Endodermal cell (in vitro differentiated cells): ENCODE results near the gene CHD5. TPM values are rescaled to one million over a fixed set of nuclear protein-coding genes. Genes with fewer than 3 reads are reported as not detected.

Experiments
- DNase-seq: peaks from one replicate; pipeline ENCODE4 v3.0.0-alpha.2; 2017
- H3K27ac ChIP-seq: 2 replicates; pipeline ENCODE4 v1.5.1; 2013; ENCODE audit warnings: mild to moderate bottlenecking, low read depth, low read length, moderate library complexity
- H3K27me3 ChIP-seq: 2 replicates; pipeline ENCODE4 v1.6.1; 2013; ENCODE audit warnings: mild to moderate bottlenecking, low read length, moderate library complexity; ENCODE audit not compliant: insufficient read depth, control insufficient read depth, poor library complexity, severe bottlenecking
- H3K36me3 ChIP-seq: 2 replicates; pipeline ENCODE4 v1.7.0; 2013; ENCODE audit warnings: mild to moderate bottlenecking, low read length, moderate library complexity; ENCODE audit not compliant: control insufficient read depth, insufficient read depth
- H3K4me1 ChIP-seq: one replicate; pipeline ENCODE4 v1.7.0; 2013; ENCODE audit warnings: low read length; ENCODE audit not compliant: control insufficient read depth, insufficient read depth
- H3K4me3 ChIP-seq: 2 replicates; pipeline ENCODE4 v1.5.1; 2013; ENCODE audit warnings: mild to moderate bottlenecking, low read length, moderate library complexity
- H3K9ac ChIP-seq: 2 replicates; pipeline ENCODE4 v1.6.1; 2013; ENCODE audit warnings: mild to moderate bottlenecking, low read length, moderate library complexity; ENCODE audit not compliant: poor library complexity, severe bottlenecking; ENCODE audit errors: extremely low read depth
- H3K9me3 ChIP-seq: 2 replicates; pipeline ENCODE4 v1.6.1; 2013; ENCODE audit warnings: mild to moderate bottlenecking, low read length, moderate library complexity; ENCODE audit not compliant: control insufficient read depth
- H3K27ac Mint-ChIP-seq: 2 replicates; pipeline ENCODE4 v1.8.0; 2020; ENCODE audit warnings: mixed read lengths
- H3K27me3 Mint-ChIP-seq: 2 replicates; pipeline ENCODE4 v1.8.0; 2021; ENCODE audit warnings: mild to moderate bottlenecking, mixed read lengths; ENCODE audit not compliant: insufficient read depth
- H3K36me3 Mint-ChIP-seq: 2 replicates; pipeline ENCODE4 v1.8.0; 2020; ENCODE audit warnings: low read depth, mixed read lengths
- H3K4me1 Mint-ChIP-seq: 2 replicates; pipeline ENCODE4 v1.8.0; 2020; ENCODE audit warnings: mixed read lengths
- H3K4me3 Mint-ChIP-seq: 2 replicates; pipeline ENCODE4 v1.8.0; 2020; ENCODE audit warnings: mild to moderate bottlenecking, moderate library complexity, mixed read lengths
- H3K9me3 Mint-ChIP-seq: 2 replicates; pipeline ENCODE4 v1.8.0; 2020; ENCODE audit warnings: mild to moderate bottlenecking, mixed read lengths
- CTCF ChIP-seq: fragments of 200-600 bp; sonication (generic); conservative IDR thresholded peaks from 2 replicates; pipeline ENCODE4 v1.5.0; 2021; ENCODE audit warnings: antibody characterized with exemption, mild to moderate bottlenecking
- WGBS, 2 experiments: methylation state at CpG; one replicate each; pipeline versions ENCODE4 v1.1.5 to v1.1.7; 2013; ENCODE audit warnings: missing lambda C conversion rate in 2 of 2, mixed read lengths in 1 of 2; ENCODE audit not compliant: insufficient coverage in 1 of 2, insufficient read length in 1 of 2; 5-methylcytosine and 5-hydroxymethylcytosine counted together
- total RNA-seq, 2 donors: library from RNA; stranded (reverse); fragmentation: NEBNext Ultra II Directional in 1 of 2; extraction: Animal tissue kit (Norgen Biotek cat#: 25700) in 1 of 2; gene quantifications; 2 replicates in 1 of 2; 3 replicates in 1 of 2; pipeline ENCODE4 v1.2.1, GENCODE V29; 2021

CHD5 gene
- total RNA-seq, 2 donors from 2014 or later = 0.40 to 0.69 TPM

- peak; percentile 17 for TF ChIP-seq CTCF
- Histone ChIP-seq H3K4me1 (no peaks in the 10 kb centered on the region), H3K9me3 (no peaks in the 10 kb centered on the region), H3K4me3 (no peak overlapping the region), H3K27ac (no peak overlapping the region), H3K27me3 (no peaks in the 10 kb centered on the region), H3K36me3 (no peaks in the 10 kb centered on the region), H3K9ac (no peak overlapping the region)
- Mint-ChIP-seq H3K36me3 (no peaks in the 10 kb centered on the region), H3K27ac (no peak overlapping the region), H3K27me3 (no peaks in the 10 kb centered on the region), H3K9me3 (no peaks in the 10 kb centered on the region), H3K4me3 (no peak overlapping the region), H3K4me1 (no peaks in the 10 kb centered on the region)
- no peak for DNase-seq
- 87 to 90% methylated on average over 8 to 12 of the region's 12 CpGs for WGBS, 2 experiments
Measured at GRCh38 chr1:6105218-6105679, 74.9 kb downstream of the CHD5 start.

- Mint-ChIP-seq H3K27ac (no peak overlapping the region), H3K27me3 (no peaks in the 10 kb centered on the region), H3K4me1 (no peaks in the 10 kb centered on the region), H3K4me3 (no peak overlapping the region), H3K9me3 (no peaks in the 10 kb centered on the region), H3K36me3 (no peaks in the 10 kb centered on the region)
- H3K9me3 ChIP-seq = no peaks in the 10 kb centered on the region
- no peak overlapping the region for H3K9ac ChIP-seq
- no peaks in the 10 kb centered on the region for H3K27me3 ChIP-seq
- no peak overlapping the region for H3K27ac ChIP-seq
- H3K36me3 ChIP-seq = no peaks in the 10 kb centered on the region
- H3K4me1 ChIP-seq = no peaks in the 10 kb centered on the region
- no peak overlapping the region for H3K4me3 ChIP-seq
- no peak for DNase-seq
- no peak for TF ChIP-seq CTCF
- WGBS, 2 experiments = 88 to 95% methylated on average over 4 to 9 of the region's 9 CpGs
Measured at GRCh38 chr1:6104631-6105030, 75.5 kb downstream of the CHD5 start.

GRCh38 chr1:6103854-6104530 lies 76.1 kb downstream of the CHD5 start:
- 87 to 92% methylated on average over 11 to 13 of the region's 13 CpGs for WGBS, 2 experiments
- Histone ChIP-seq H3K27ac (no peak overlapping the region), H3K9me3 (no peaks in the 10 kb centered on the region), H3K4me3 (no peak overlapping the region), H3K4me1 (no peaks in the 10 kb centered on the region), H3K9ac (no peak overlapping the region), H3K27me3 (no peaks in the 10 kb centered on the region), H3K36me3 (no peaks in the 10 kb centered on the region)
- H3K9me3 Mint-ChIP-seq = no peaks in the 10 kb centered on the region
- TF ChIP-seq CTCF = no peak
- no peaks in the 10 kb centered on the region for H3K36me3 Mint-ChIP-seq
- no peaks in the 10 kb centered on the region for H3K27me3 Mint-ChIP-seq
- H3K27ac Mint-ChIP-seq = no peak overlapping the region
- H3K4me1 Mint-ChIP-seq = no peaks in the 10 kb centered on the region
- H3K4me3 Mint-ChIP-seq = no peak overlapping the region
- DNase-seq = no peak
